H9 (cell line): ENCODE data around the gene C1QL1. TPM values are rescaled to one million over a fixed set of nuclear protein-coding genes. Genes with fewer than 3 reads are reported as not detected.

Experiments
- DNase-seq: peaks from one replicate; pipeline ENCODE4 v3.0.0-alpha.2; 2017
- H2AFZ ChIP-seq: one replicate; pipeline ENCODE4 v1.6.1; 2013; ENCODE audit warnings: mild to moderate bottlenecking, low read length, control low read depth, moderate library complexity
- H2AK5ac ChIP-seq: 2 replicates; pipeline ENCODE4 v1.6.1; 2013; ENCODE audit warnings: low read length, control low read depth, mixed read lengths; ENCODE audit not compliant: insufficient read length
- H2BK120ac ChIP-seq: one replicate; pipeline ENCODE4 v1.6.1; 2013; ENCODE audit warnings: low read depth, mild to moderate bottlenecking, low read length, control low read depth, inconsistent platforms; ENCODE audit not compliant: poor library complexity, severe bottlenecking
- H2BK12ac ChIP-seq: 2 replicates; pipeline ENCODE4 v1.6.1; 2013; ENCODE audit warnings: low read length, control low read depth, mixed read lengths, low read depth; ENCODE audit not compliant: insufficient read length
- H2BK15ac ChIP-seq: 2 replicates; pipeline ENCODE4 v1.6.1; 2013; ENCODE audit warnings: low read depth, low read length, control low read depth
- H2BK20ac ChIP-seq: one replicate; pipeline ENCODE4 v1.6.1; 2013; ENCODE audit warnings: low read depth, mild to moderate bottlenecking, low read length, control low read depth, inconsistent platforms; ENCODE audit not compliant: poor library complexity, severe bottlenecking
- H2BK5ac ChIP-seq: 2 replicates; pipeline ENCODE4 v1.6.1; 2013; ENCODE audit warnings: low read length, control low read depth, mixed read lengths; ENCODE audit not compliant: insufficient read length
- H3K14ac ChIP-seq: 2 replicates; pipeline ENCODE4 v1.6.1; 2013; ENCODE audit warnings: low read length, control low read depth; ENCODE audit not compliant: insufficient read depth
- H3K18ac ChIP-seq: 2 replicates; pipeline ENCODE4 v1.6.1; 2013; ENCODE audit warnings: low read depth, mild to moderate bottlenecking, mixed read lengths, low read length, control low read depth; ENCODE audit not compliant: insufficient read length
- H3K23ac ChIP-seq: 2 replicates; pipeline ENCODE4 v1.6.1; 2013; ENCODE audit warnings: low read length, control low read depth, mixed read lengths, low read depth; ENCODE audit not compliant: insufficient read length
- H3K23me2 ChIP-seq: 2 replicates; pipeline ENCODE4 v1.6.1; 2013; ENCODE audit warnings: low read depth, mild to moderate bottlenecking, mixed read lengths, low read length, control low read depth; ENCODE audit not compliant: insufficient read length, poor library complexity, severe bottlenecking
- H3K27ac ChIP-seq: 2 replicates; pipeline ENCODE4 v1.5.1; 2013; ENCODE audit warnings: low read length, control low read depth, mixed read lengths, low read depth; ENCODE audit not compliant: insufficient read length
- H3K27me3 ChIP-seq: 2 replicates; pipeline ENCODE4 v1.6.1; 2013; ENCODE audit warnings: low read length, control low read depth, inconsistent platforms; ENCODE audit not compliant: insufficient read depth
- H3K4ac ChIP-seq: 2 replicates; pipeline ENCODE4 v1.6.1; 2013; ENCODE audit warnings: low read depth, mild to moderate bottlenecking, control low read depth, inconsistent platforms, low read length, moderate library complexity
- H3K4me1 ChIP-seq: 2 replicates; pipeline ENCODE4 v1.6.1; 2013; ENCODE audit warnings: low read length, control low read depth, inconsistent platforms; ENCODE audit not compliant: insufficient read depth
- H3K4me2 ChIP-seq: 2 replicates; pipeline ENCODE4 v1.6.1; 2013; ENCODE audit warnings: low read length, control low read depth, mixed read lengths; ENCODE audit not compliant: insufficient read length, insufficient read depth
- H3K56ac ChIP-seq: 2 replicates; pipeline ENCODE4 v1.6.1; 2013; ENCODE audit warnings: low read depth, mild to moderate bottlenecking, mixed read lengths, low read length, control low read depth; ENCODE audit not compliant: insufficient read length
- H3K79me1 ChIP-seq: 2 replicates; pipeline ENCODE4 v1.6.1; 2013; ENCODE audit warnings: low read depth, mild to moderate bottlenecking, moderate library complexity, low read length, control low read depth, inconsistent platforms; ENCODE audit not compliant: insufficient read depth, poor library complexity, severe bottlenecking
- H3K79me2 ChIP-seq: 2 replicates; pipeline ENCODE4 v1.6.1; 2013; ENCODE audit warnings: low read length, control low read depth, inconsistent platforms; ENCODE audit not compliant: insufficient read depth
- H3K9ac ChIP-seq: 2 replicates; pipeline ENCODE4 v1.6.1; 2013; ENCODE audit warnings: low read length, control low read depth, mixed read lengths; ENCODE audit not compliant: insufficient read length; ENCODE audit errors: extremely low read depth
- H3K9me3 ChIP-seq: one replicate; pipeline ENCODE4 v1.6.1; 2013; ENCODE audit warnings: low read depth, low read length, inconsistent platforms; ENCODE audit not compliant: control insufficient read depth
- H3T11ph ChIP-seq: one replicate; pipeline ENCODE4 v1.6.1; 2013; ENCODE audit warnings: mild to moderate bottlenecking, low read length, control low read depth, inconsistent platforms
- H4K20me1 ChIP-seq: one replicate; pipeline ENCODE4 v1.6.1; 2013; ENCODE audit not compliant: control insufficient read depth, insufficient read length, insufficient read depth
- H4K5ac ChIP-seq: 2 replicates; pipeline ENCODE4 v1.6.1; 2013; ENCODE audit warnings: low read depth, mild to moderate bottlenecking, mixed read lengths, low read length, control low read depth; ENCODE audit not compliant: insufficient read length
- H4K8ac ChIP-seq: replicated peaks from 2 replicates; pipeline ENCODE4 v1.6.1; 2013; ENCODE audit warnings: low read length, control low read depth, mixed read lengths, low read depth; ENCODE audit not compliant: insufficient read length
- H4K91ac ChIP-seq: 2 replicates; pipeline ENCODE4 v1.6.1; 2013; ENCODE audit warnings: low read depth, mild to moderate bottlenecking, moderate library complexity, mixed read lengths, low read length, control low read depth; ENCODE audit not compliant: insufficient read length
- H3K27ac Mint-ChIP-seq, 3 experiments: 2 replicates in 2 of 3; 3 replicates in 1 of 3; pipeline ENCODE4 v1.8.0; 2020 to 2021; ENCODE audit warnings: mixed read lengths in 3 of 3, mild to moderate bottlenecking in 1 of 3, moderate library complexity in 1 of 3
- H3K27me3 Mint-ChIP-seq: 2 replicates; pipeline ENCODE4 v1.8.0; 2021; ENCODE audit warnings: low read depth, mild to moderate bottlenecking, moderate library complexity, mixed read lengths
- H3K36me3 Mint-ChIP-seq, 3 experiments: 2 replicates in 2 of 3; 3 replicates in 1 of 3; pipeline ENCODE4 v1.8.0; 2020 to 2021; ENCODE audit warnings: low read depth in 3 of 3, mixed read lengths in 3 of 3; ENCODE audit not compliant: insufficient read depth in 1 of 3
- H3K4me1 Mint-ChIP-seq, 2 experiments: 2 replicates each; pipeline ENCODE4 v1.8.0; 2020; ENCODE audit warnings: mixed read lengths in 2 of 2
- H3K4me3 Mint-ChIP-seq, 2 experiments: 2 replicates in 1 of 2; 3 replicates in 1 of 2; pipeline ENCODE4 v1.8.0; 2020 to 2021; ENCODE audit warnings: mild to moderate bottlenecking in 2 of 2, mixed read lengths in 2 of 2, moderate library complexity in 1 of 2
- H3K9me3 Mint-ChIP-seq, 2 experiments: 2 replicates in 1 of 2; 3 replicates in 1 of 2; pipeline ENCODE4 v1.8.0; 2020; ENCODE audit warnings: mild to moderate bottlenecking in 2 of 2, mixed read lengths in 2 of 2, moderate library complexity in 1 of 2
- WGBS: extraction: QIAGEN DNeasy Blood & Tissue Kit; methylation state at CpG from one replicate; pipeline ENCODE4 v1.1.7; 2013; ENCODE audit warnings: missing lambda C conversion rate, low lambda C conversion rate, mixed read lengths; ENCODE audit not compliant: insufficient read length; ENCODE audit errors: extremely low coverage; 5-methylcytosine and 5-hydroxymethylcytosine counted together
- total RNA-seq: library from RNA; stranded (reverse); gene quantifications from 2 replicates; pipeline ENCODE4 v1.2.1, GENCODE V29; 2021
- TF ChIP-seq, protein P1 (sequence below): fragments of 200-600 bp; sonication (generic); conservative IDR thresholded peaks from 3 replicates; pipeline ENCODE4 v1.8.0; 2021; ENCODE audit warnings: antibody characterized with exemption, mild to moderate bottlenecking

The C1QL1 gene
- total RNA-seq, 1 experiment from 2014 or later = 6.0 TPM

DNA sequence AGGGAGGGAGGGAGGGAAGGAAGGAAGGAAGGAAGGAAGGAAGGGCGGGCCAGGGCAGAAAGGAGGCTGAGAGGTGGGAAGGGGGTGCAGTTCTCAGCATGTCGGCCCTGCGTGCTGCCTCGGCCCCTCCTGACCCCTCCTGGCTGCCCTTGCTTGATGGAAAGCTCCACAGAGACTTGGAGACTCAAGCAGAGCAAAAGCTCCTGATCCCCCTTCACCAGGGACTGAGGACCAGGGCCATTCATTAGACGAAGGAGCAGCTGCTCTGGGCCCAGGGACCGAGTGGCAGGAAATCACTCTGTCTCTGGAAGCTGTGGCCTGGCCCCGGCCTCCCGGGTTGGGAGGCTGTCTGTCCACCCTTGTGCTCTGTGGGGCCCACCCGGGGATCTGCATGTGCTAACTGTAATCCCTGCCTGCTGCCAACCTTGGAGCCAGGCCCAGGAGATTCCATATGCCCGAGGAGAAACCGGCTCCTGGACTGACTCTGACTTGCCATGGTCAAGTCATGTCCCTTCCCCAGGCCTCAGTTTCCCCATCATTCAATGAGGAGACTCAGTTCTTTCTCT, 27.4 kb upstream of the C1QL1 start:
- Mint-ChIP-seq H3K4me1 (peaks cover 14 to 23% of the 10 kb centered on the region in 2 experiments), H3K36me3 (no peaks in the 10 kb centered on the region; a peak in 2 of 7 replicates), H3K27me3 (peaks cover 25% of the 10 kb centered on the region), H3K4me3 (no peak overlapping the region), H3K27ac (no peak overlapping the region), H3K9me3 (peaks cover 7 to 11% of the 10 kb centered on the region in 2 experiments; a peak in 4 of 5 replicates)
- Histone ChIP-seq H3K9ac (no peak overlapping the region), H4K20me1 (no peaks in the 10 kb centered on the region), H3K56ac (no peak overlapping the region), H3K27ac (no peak overlapping the region), H2AK5ac (no peak overlapping the region), H3K27me3 (no peaks in the 10 kb centered on the region; the same call in 1 of the 2 replicates), H3K79me1 (no peaks in the 10 kb centered on the region), H3K4me2 (no peak overlapping the region), H2AFZ (no peak overlapping the region), H2BK20ac (no peak overlapping the region), H3K9me3 (no peaks in the 10 kb centered on the region), H4K8ac (no peak overlapping the region), H3K4me1 (no peaks in the 10 kb centered on the region), H3K23ac (no peak overlapping the region), H3K4ac (no peak overlapping the region), H2BK12ac (no peak overlapping the region), H3T11ph (no peak overlapping the region), H4K5ac (no peak overlapping the region), H4K91ac (no peak overlapping the region), H2BK120ac (no peak overlapping the region), H3K79me2 (no peaks in the 10 kb centered on the region), H3K14ac (no peak overlapping the region), H3K23me2 (no peaks in the 10 kb centered on the region), H2BK5ac (no peak overlapping the region), H3K18ac (no peak overlapping the region), H2BK15ac (no peak overlapping the region)
- TF ChIP-seq, protein P1, sequence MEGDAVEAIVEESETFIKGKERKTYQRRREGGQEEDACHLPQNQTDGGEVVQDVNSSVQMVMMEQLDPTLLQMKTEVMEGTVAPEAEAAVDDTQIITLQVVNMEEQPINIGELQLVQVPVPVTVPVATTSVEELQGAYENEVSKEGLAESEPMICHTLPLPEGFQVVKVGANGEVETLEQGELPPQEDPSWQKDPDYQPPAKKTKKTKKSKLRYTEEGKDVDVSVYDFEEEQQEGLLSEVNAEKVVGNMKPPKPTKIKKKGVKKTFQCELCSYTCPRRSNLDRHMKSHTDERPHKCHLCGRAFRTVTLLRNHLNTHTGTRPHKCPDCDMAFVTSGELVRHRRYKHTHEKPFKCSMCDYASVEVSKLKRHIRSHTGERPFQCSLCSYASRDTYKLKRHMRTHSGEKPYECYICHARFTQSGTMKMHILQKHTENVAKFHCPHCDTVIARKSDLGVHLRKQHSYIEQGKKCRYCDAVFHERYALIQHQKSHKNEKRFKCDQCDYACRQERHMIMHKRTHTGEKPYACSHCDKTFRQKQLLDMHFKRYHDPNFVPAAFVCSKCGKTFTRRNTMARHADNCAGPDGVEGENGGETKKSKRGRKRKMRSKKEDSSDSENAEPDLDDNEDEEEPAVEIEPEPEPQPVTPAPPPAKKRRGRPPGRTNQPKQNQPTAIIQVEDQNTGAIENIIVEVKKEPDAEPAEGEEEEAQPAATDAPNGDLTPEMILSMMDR = no peak
- DNase-seq = no peak
- no CpG with 5 or more reads among the region's 11 CpGs for WGBS
